Measurements from ENCODE around the gene ITGA2B.
A peak's percentile ranks its signal among the peaks of the same experiment; 100 is the strongest.
"Not testable (repeated sequence)": the region's sequence is repeated elsewhere in the genome, so short reads cannot be mapped to it uniquely, and the experiment has no call there.

The ITGA2B gene

DNA sequence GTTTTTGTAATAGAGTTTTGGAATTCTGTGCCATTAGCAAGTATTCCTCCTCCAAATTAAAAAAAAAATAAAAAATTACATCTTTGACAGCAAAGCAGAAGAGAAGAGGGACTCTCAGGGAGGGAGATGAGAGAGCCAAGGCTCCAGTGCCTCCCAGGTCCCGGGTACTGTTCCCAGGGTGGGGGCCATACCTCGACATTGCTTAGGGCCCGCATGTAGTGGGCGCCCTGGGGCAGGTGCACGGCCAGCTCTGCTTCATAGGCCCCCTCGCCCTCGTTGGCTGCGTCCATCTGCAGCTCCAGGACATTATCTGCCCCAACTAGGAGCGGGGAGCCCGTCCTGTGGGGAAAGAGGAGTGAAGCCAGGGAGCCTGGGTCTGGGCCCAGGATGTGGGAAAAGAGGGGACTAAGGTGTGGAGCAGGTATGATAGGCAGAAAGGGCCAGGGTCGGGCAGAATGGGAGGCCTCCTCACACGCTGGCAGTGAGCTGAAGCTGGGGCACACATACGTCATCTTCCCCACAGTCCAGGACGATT, 11.2 kb downstream of the ITGA2B start:
- Histone ChIP-seq H3K36me3 (ENCODE audit: insufficient read depth, low read depth, low read length) (no peaks in the 10 kb centered on the region), H3K27ac (ENCODE audit: low read length) (no peak overlapping the region), H3K9me3 (ENCODE audit: insufficient read depth, low read depth, low read length) (no peaks in the 10 kb centered on the region), H3K4me3 (ENCODE audit: low read length) (no peak overlapping the region), H3K4me1 (ENCODE audit: insufficient read depth, low read length) (peaks cover 5% of the 10 kb centered on the region; the same call in 1 of the 2 replicates), H3K27me3 (ENCODE audit: insufficient read depth, low read length) (peaks cover 19% of the 10 kb centered on the region), H3K9ac (ENCODE audit: low read depth, low read length) (no peak overlapping the region)

DNA sequence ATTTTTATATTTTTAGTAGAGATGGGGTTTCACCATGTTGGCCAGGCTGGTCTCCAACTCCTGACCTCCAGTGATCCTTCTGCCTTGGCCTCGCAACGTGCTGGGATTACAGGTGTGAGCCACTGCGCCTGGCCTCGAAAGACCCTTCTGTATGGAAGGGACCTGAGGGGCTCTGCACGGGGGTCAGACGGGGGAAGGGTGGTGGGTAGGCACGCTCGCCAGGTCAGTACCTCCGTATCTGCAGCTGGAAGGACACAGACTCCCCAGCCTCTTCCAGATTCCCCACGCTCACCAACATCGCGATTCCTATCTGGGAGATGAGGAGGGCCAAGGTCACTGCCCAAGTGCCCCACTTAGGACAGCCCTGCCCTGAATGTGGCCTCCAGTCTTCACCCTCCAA, 12.7 kb downstream of the ITGA2B start:
- H3K27me3 ChIP-seq (ENCODE audit: insufficient read depth, low read length), result peaks cover 6% of the 10 kb centered on the region; the same call in 1 of the 2 replicates
- no peak overlapping the region for H3K4me3 ChIP-seq (ENCODE audit: low read length)
- H3K36me3 ChIP-seq (ENCODE audit: insufficient read depth, low read depth, low read length), result no peaks in the 10 kb centered on the region
- H3K27ac ChIP-seq (ENCODE audit: low read length), result no peak overlapping the region
- H3K9ac ChIP-seq (ENCODE audit: low read depth, low read length), result no peak overlapping the region
- H3K4me1 ChIP-seq (ENCODE audit: insufficient read depth, low read length), result peaks cover 5% of the 10 kb centered on the region; the same call in 1 of the 2 replicates
- H3K9me3 ChIP-seq (ENCODE audit: insufficient read depth, low read depth, low read length), result no peaks in the 10 kb centered on the region

DNA sequence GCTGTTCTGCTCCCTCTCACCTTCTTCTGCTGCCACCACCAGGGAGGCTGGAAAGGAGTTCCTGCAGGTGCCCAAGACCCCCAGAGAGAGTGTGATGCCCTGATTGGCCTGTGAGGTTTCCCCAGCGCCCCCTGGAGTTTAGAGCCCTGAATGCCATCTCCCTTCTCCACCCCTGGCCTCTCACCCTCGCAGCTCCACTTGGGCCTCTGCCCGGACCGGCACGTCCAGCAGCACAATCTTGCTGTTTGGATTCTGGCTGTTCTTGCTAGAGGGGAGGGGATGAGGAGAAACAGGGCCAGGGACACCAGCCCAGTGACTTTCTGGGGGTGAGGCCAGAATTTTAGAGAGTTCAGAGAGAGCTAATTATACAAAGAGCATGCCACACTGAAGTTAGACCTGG, 13.3 kb downstream of the ITGA2B start:
- Histone ChIP-seq H3K4me3 (ENCODE audit: low read length) (no peak overlapping the region), H3K36me3 (ENCODE audit: insufficient read depth, low read depth, low read length) (no peaks in the 10 kb centered on the region), H3K27ac (ENCODE audit: low read length) (no peak overlapping the region), H3K9ac (ENCODE audit: low read depth, low read length) (no peak overlapping the region), H3K4me1 (ENCODE audit: insufficient read depth, low read length) (peaks cover 5% of the 10 kb centered on the region; the same call in 1 of the 2 replicates), H3K9me3 (ENCODE audit: insufficient read depth, low read depth, low read length) (no peaks in the 10 kb centered on the region), H3K27me3 (ENCODE audit: insufficient read depth, low read length) (peaks cover 6% of the 10 kb centered on the region; the same call in 1 of the 2 replicates)

- H3K27ac ChIP-seq (ENCODE audit: low read length), result no peak overlapping the region
- H3K36me3 ChIP-seq (ENCODE audit: insufficient read depth, low read depth, low read length), result no peaks in the 10 kb centered on the region
- H3K27me3 ChIP-seq (ENCODE audit: insufficient read depth, low read length), result peaks cover 6% of the 10 kb centered on the region; the same call in 1 of the 2 replicates
- H3K9ac ChIP-seq (ENCODE audit: low read depth, low read length), result no peak overlapping the region; the same call in 1 of the 2 replicates
- H3K9me3 ChIP-seq (ENCODE audit: insufficient read depth, low read depth, low read length), result no peaks in the 10 kb centered on the region
- H3K4me1 ChIP-seq (ENCODE audit: insufficient read depth, low read length), result peaks cover 5% of the 10 kb centered on the region; the same call in 1 of the 2 replicates
- H3K4me3 ChIP-seq (ENCODE audit: low read length), result peak overlapping the region; percentile 52; the same call in 1 of the 2 replicates
Measured at GRCh38 chr17:44375196-44376017, 14.0 kb downstream of the ITGA2B start.

GRCh38 chr17:44374306-44375195, 14.9 kb downstream of the ITGA2B start:
- H3K9ac ChIP-seq (ENCODE audit: low read depth, low read length), result peak overlapping the region; percentile 53; the same call in 1 of the 2 replicates
- peak overlapping the region; percentile 59; the same call in 1 of the 2 replicates for H3K4me3 ChIP-seq (ENCODE audit: low read length)
- H3K9me3 ChIP-seq (ENCODE audit: insufficient read depth, low read depth, low read length), result no peaks in the 10 kb centered on the region
- H3K27ac ChIP-seq (ENCODE audit: low read length), result no peak overlapping the region
- H3K27me3 ChIP-seq (ENCODE audit: insufficient read depth, low read length), result peaks cover 6% of the 10 kb centered on the region; the same call in 1 of the 2 replicates
- no peaks in the 10 kb centered on the region for H3K36me3 ChIP-seq (ENCODE audit: insufficient read depth, low read depth, low read length)
- H3K4me1 ChIP-seq (ENCODE audit: insufficient read depth, low read length), result peaks cover 5% of the 10 kb centered on the region; the same call in 1 of the 2 replicates

GRCh38 chr17:44372036-44372435, 17.4 kb downstream of the ITGA2B start:
- Histone ChIP-seq H3K4me3 (ENCODE audit: low read length) (no peak overlapping the region), H3K4me1 (ENCODE audit: insufficient read depth, low read length) (peaks cover 5% of the 10 kb centered on the region; the same call in 1 of the 2 replicates), H3K27ac (ENCODE audit: low read length) (no peak overlapping the region)

DNA sequence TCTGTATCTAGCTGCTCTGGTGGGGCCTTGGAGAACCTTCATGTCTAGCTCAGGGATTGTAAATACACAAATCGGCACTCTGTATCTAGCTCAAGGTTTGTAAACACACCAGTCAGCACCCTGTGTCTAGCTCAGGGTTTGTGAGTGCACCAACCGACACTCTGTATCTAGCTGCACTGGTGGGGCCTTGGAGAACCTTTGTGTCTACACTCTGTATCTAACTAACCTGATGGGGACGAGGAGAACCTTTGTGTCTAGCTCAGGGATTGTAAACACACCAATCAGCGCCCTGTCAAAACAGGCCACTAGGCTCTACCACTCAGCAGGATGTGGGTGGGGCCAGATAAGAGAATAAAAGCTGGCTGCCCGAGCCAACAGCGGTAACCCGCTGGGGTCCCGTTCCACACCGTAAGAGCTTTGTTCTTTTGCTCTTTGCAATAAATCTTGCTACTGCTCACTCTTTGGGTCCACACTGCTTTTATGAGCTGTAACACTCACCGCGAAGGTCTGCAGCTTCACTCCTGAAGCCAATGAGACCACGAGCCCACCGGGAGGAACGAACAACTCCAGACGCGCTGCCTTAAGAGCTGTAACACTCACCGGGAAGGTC, 19.9 kb downstream of the ITGA2B start:
- H3K27ac ChIP-seq (ENCODE audit: low read length); H3K4me3 ChIP-seq (ENCODE audit: low read length); H3K9me3 ChIP-seq (ENCODE audit: insufficient read depth, low read depth, low read length); H3K9ac ChIP-seq (ENCODE audit: low read depth, low read length); H3K4me1 ChIP-seq (ENCODE audit: insufficient read depth, low read length); H3K36me3 ChIP-seq (ENCODE audit: insufficient read depth, low read depth, low read length): not testable (repeated sequence)
- H3K27me3 ChIP-seq (ENCODE audit: insufficient read depth, low read length), result peaks cover 25% of the 10 kb centered on the region

More at GRCh38 chr17:44372036-44372435, 17.4 kb downstream of the ITGA2B start:
- Histone ChIP-seq H3K27me3 (ENCODE audit: insufficient read depth, low read length) (peaks cover 11% of the 10 kb centered on the region; the same call in 1 of the 2 replicates), H3K9ac (ENCODE audit: low read depth, low read length) (no peak overlapping the region), H3K9me3 (ENCODE audit: insufficient read depth, low read depth, low read length) (no peaks in the 10 kb centered on the region), H3K36me3 (ENCODE audit: insufficient read depth, low read depth, low read length) (no peaks in the 10 kb centered on the region)

- H3K4me1 ChIP-seq (ENCODE audit: insufficient read depth, low read length); H3K36me3 ChIP-seq (ENCODE audit: insufficient read depth, low read depth, low read length); H3K27ac ChIP-seq (ENCODE audit: low read length); H3K9ac ChIP-seq (ENCODE audit: low read depth, low read length); H3K4me3 ChIP-seq (ENCODE audit: low read length); H3K9me3 ChIP-seq (ENCODE audit: insufficient read depth, low read depth, low read length): not testable (repeated sequence)
- peaks cover 30% of the 10 kb centered on the region for H3K27me3 ChIP-seq (ENCODE audit: insufficient read depth, low read length)
Measured at GRCh38 chr17:44368391-44369243, 20.8 kb downstream of the ITGA2B start.

- no peaks in the 10 kb centered on the region for H3K36me3 ChIP-seq (ENCODE audit: insufficient read depth, low read depth, low read length)
- H3K9me3 ChIP-seq (ENCODE audit: insufficient read depth, low read depth, low read length), result no peaks in the 10 kb centered on the region
- no peak overlapping the region for H3K9ac ChIP-seq (ENCODE audit: low read depth, low read length)
- no peaks in the 10 kb centered on the region; the same call in 1 of the 2 replicates for H3K4me1 ChIP-seq (ENCODE audit: insufficient read depth, low read length)
- H3K27me3 ChIP-seq (ENCODE audit: insufficient read depth, low read length), result peaks cover 30% of the 10 kb centered on the region
- no peak overlapping the region for H3K4me3 ChIP-seq (ENCODE audit: low read length)
- H3K27ac ChIP-seq (ENCODE audit: low read length), result no peak overlapping the region
Measured at GRCh38 chr17:44367231-44367979, 22.0 kb downstream of the ITGA2B start.

DNA sequence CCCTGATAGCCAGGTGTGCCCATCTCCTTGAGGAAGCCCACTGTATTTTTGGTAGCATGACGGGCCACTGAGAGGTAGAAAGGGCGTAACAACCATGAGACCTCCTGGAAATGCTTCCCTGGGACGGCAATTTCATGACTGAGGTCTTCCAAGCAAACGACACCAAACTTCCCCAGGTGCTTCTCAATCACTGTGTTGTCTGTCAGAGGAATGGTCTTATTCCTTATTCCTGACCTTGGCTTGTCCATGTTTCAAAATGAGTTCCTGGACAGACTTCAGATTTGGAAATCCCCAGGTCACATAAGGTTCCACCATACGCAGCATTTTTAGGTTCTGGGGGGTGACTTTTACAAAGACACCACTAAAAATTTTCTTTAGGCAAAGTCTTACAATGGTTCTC, 24.4 kb downstream of the ITGA2B start:
- H3K27me3 ChIP-seq (ENCODE audit: insufficient read depth, low read length), result peaks cover 30% of the 10 kb centered on the region
- not testable (repeated sequence) for H3K9ac ChIP-seq (ENCODE audit: low read depth, low read length); H3K36me3 ChIP-seq (ENCODE audit: insufficient read depth, low read depth, low read length); H3K27ac ChIP-seq (ENCODE audit: low read length); H3K4me3 ChIP-seq (ENCODE audit: low read length); H3K9me3 ChIP-seq (ENCODE audit: insufficient read depth, low read depth, low read length)
- peaks cover 17% of the 10 kb centered on the region for H3K4me1 ChIP-seq (ENCODE audit: insufficient read depth, low read length)

All from iPS-20b (cell line).